ENCODE data around the gene RNF121. TPM values are rescaled to one million over a fixed set of nuclear protein-coding genes. Genes with fewer than 3 reads are reported as not detected.

RNF121 gene
- total RNA-seq, 1 donor from 2014 or later, result 65.4 TPM

DNA sequence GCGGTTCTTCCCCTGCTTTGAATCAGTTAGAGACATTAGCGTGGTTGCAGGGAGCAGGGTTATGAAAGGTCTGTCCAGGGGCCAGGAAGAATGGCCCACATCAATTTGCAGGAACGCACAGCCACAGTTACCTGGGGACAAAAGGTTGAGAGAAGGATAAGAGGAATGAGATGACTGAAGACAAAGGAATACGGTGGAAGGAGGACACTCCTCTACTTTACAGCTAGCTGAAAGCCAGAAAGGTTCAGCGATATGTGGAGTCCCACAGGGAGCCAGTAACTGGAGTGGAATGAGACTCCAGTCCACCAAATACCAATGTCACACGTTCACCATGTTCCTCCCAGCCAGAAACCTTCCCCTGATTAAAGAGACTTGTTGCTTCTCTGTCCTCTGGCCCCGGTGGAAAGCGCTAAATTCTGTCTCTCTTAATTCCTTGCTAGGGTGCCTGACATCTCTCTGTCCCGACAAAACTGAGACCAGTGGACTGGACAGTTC lies 11.2 kb upstream of the RNF121 start:
- Mint-ChIP-seq H3K9me3 (no peaks in the 10 kb centered on the region), H3K27me3 (no peaks in the 10 kb centered on the region), H3K36me3 (ENCODE audit: low read depth) (peaks cover 50% of the 10 kb centered on the region), H3K4me1 (peaks cover 7% of the 10 kb centered on the region), H3K27ac (no peak overlapping the region), H3K4me3 (no peak overlapping the region)
- intact Hi-C loops (cut with micrococcal nuclease), result no loop called here
- DNase-seq, result no peak

DNA sequence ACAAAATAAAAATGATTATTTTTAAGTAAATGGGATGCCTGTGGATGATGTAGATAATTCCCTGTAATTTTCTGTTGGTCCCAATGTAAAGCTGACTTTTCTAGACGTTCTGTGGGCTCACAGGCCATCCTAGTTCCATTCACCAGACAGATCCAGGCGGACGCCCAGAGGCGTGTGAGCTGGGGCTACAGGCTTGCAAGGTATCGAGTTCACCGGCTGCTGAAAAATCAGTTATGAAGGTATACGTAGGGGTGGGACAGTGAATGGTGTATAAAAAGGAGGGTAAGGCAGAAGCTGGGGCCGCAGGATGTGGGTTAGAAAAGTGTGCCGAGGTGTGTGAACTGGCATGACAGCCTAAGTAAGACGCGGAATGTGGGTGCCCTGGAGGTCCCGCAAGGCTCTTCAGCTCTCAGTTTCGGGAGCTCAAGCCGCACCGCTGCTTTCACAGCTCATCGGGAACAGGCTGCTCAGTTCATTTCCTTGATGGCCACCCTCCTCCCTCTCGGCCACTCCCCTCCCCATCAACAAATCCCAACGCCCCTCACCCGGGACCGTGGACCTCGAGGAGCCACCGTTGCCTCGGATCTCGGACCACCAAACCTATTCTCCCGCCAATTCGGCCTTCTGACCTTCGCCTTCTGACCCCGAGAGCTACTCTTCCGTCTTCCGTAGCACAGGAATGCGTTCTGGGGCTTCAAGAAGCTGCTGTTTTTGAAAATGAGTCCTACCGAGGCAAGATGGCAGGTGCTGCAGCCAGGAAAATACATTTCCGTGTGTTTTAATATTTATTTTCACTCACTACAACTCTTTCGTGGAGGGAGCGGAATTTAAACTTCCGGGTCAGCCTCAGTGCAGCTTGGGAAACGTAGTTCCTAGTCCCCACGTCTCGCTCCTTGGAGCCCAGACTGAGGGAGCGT lies 768 bp upstream of the RNF121 start, which contains the start of gene XNDC1N:
XNDC1N (minus strand) TSS at position 775 of the 917 bp plus-strand sequence. CDS start 5,241 bp downstream, outside the sequence.
- H3K36me3 Mint-ChIP-seq (ENCODE audit: low read depth), result peaks cover 37% of the 10 kb centered on the region

DNA sequence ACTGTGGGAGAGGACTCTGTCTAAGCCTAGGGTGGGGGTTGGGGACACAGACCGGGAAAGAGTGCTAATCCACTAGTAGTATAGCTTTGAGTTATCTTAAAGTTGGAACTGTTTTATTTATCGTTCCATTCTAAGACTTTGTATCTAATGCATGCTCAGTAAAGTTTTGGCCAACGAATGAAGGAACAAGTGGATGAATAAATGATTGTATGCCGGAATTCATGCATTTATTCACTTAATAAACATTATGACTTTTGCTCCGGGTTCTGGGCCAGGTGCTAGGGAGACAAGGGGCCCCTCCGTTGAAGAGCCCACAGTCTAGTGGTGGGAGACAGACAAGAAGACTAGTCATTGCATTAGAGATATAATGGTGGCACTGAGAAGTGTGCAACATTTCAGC lies 645 bp downstream of the RNF121 start:
- peak overlapping the region; percentile 99 for H3K27ac Mint-ChIP-seq
- peaks cover 46% of the 10 kb centered on the region for H3K4me1 Mint-ChIP-seq
- no peak for DNase-seq
- peaks cover 31% of the 10 kb centered on the region for H3K36me3 Mint-ChIP-seq (ENCODE audit: low read depth)
- intact Hi-C loops (cut with micrococcal nuclease), result loop anchor here (2.0 kb wide), 2 partner anchors 173 to 295 kb away; partner anchors contain the start of genes INPPL1 and LAMTOR1
- H3K9me3 Mint-ChIP-seq, result no peaks in the 10 kb centered on the region
- H3K4me3 Mint-ChIP-seq, result peak overlapping the region; percentile 100
- no peaks in the 10 kb centered on the region for H3K27me3 Mint-ChIP-seq

More for the DNA sequence above, 768 bp upstream of the RNF121 start, which contains the start of gene XNDC1N:
- DNase-seq, result no peak
- H3K27ac Mint-ChIP-seq, result peak within 1 kb of the TSS; percentile 99
- no peaks in the 10 kb centered on the region for H3K9me3 Mint-ChIP-seq
- intact Hi-C loops (cut with micrococcal nuclease), result loop anchor here (1.0 to 2.0 kb wide), 6 partner anchors 17 to 297 kb away; partner anchors contain the start of genes ANAPC15, INPPL1, LAMTOR1 and LRRC51
- peaks cover 37% of the 10 kb centered on the region for H3K4me1 Mint-ChIP-seq
- H3K4me3 Mint-ChIP-seq, result peak within 1 kb of the TSS; percentile 100
- no peaks in the 10 kb centered on the region for H3K27me3 Mint-ChIP-seq

DNA sequence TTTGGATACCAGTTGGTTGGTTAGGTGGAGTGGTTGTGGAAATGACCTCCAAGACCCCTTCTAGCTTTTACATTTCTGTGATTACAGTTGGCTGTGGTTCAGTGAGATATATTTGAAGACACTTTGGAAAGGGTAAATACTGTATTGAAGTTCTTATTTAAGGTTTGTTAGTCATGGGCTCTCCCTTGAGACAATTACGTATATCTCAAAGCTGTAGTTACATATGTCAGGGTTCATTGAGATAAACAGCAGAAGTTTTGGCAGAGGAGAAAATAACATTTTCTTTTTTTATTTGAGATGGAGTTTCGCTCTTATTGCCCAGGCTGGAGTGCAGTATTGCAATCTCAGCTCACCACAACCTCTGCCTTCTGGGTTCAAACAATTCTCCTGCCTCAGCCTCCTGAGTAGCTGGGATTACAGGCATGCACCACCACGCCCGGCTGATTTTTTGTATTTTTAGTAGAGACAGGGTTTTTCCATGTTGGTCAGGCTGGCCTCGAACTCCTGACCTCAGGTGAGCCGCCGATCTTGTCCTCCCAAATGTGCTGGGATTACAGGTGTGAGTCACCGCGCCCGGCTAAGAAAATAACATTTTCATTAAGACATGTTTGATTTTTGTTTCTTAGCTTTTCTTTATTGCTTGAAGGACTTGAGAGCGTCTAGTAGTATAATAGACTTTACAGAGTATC lies 1.9 kb downstream of the RNF121 start:
- intact Hi-C loops (cut with micrococcal nuclease), result loop anchor here (1.0 to 5.0 kb wide), 3 partner anchors 16 to 47 kb away; no protein-coding TSS in a partner anchor
- Mint-ChIP-seq H3K36me3 (ENCODE audit: low read depth) (peaks cover 27% of the 10 kb centered on the region), H3K27me3 (no peaks in the 10 kb centered on the region), H3K4me3 (peak overlapping the region; percentile 100), H3K27ac (peak overlapping the region; percentile 99), H3K4me1 (peaks cover 46% of the 10 kb centered on the region), H3K9me3 (no peaks in the 10 kb centered on the region)
- no peak for DNase-seq

DNA sequence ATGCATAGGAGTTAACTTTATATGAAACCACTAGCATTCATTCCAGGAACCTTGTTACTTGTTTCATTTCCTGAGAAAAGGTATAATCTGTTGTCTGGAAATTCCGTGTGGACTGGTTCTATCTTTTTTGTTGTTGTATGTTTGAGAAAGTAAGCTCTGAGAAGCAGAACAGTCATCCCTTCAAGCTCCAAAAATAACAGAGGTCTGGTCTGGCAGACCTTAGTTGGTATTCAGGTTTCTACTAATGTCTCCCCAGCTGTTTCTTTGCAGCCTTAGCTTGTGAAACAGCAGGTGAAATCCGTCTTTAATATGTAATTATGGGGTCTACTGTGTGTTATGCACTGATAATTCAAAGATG lies 2.4 kb downstream of the RNF121 start:
- peaks cover 46% of the 10 kb centered on the region for H3K4me1 Mint-ChIP-seq
- H3K4me3 Mint-ChIP-seq, result peak overlapping the region; percentile 100
- H3K27me3 Mint-ChIP-seq, result no peaks in the 10 kb centered on the region
- H3K9me3 Mint-ChIP-seq, result no peaks in the 10 kb centered on the region
- H3K36me3 Mint-ChIP-seq (ENCODE audit: low read depth), result peaks cover 29% of the 10 kb centered on the region
- peak overlapping the region; percentile 99 for H3K27ac Mint-ChIP-seq
- intact Hi-C loops (cut with micrococcal nuclease), result loop anchor here (1.0 to 5.0 kb wide), 3 partner anchors 15 to 46 kb away; no protein-coding TSS in a partner anchor
- DNase-seq, result no peak

DNA sequence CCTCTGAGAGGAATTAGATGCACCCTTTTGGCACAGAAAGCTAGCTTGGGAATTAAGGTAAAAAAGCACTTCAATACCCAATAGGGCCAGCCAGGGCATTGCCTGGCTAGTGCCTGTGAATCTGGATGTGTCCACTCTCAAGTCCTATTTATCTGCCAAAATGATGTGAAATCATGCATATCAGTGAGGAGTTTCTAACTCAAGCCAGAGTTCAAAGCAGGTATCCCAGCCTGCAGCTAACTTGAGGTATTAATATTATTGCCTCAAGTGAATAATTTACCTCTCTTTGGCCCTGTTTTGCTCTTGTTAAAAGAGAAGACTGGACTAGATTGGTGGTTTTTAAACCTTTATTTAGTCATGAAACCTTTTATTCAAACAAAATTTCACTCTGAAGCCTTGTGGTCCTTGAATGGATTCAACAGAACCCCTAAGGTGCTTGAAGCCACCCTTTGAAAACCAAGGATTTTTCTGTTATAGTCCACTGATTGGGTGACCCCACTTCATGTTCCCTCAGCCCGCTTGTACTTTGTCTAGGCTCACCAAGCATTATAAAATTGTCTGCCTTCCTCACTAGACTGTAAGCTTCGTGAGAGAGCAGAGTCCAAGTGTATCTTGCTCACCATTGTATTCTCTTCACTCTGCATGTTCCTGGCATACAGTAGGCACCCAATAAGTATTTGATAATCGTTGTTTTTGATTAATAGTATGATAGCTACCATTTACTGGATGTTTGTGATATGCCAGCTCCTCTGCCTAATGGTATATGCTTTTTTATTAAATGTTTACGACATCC lies 4.5 kb downstream of the RNF121 start:
- no peak overlapping the region for H3K27ac Mint-ChIP-seq
- intact Hi-C loops (cut with micrococcal nuclease), result loop anchor here (5.0 kb wide), 1 partner anchor 44 kb away; no protein-coding TSS in a partner anchor
- H3K9me3 Mint-ChIP-seq, result no peaks in the 10 kb centered on the region
- DNase-seq, result no peak
- H3K4me3 Mint-ChIP-seq, result no peak overlapping the region
- peaks cover 25% of the 10 kb centered on the region for H3K36me3 Mint-ChIP-seq (ENCODE audit: low read depth)
- peaks cover 41% of the 10 kb centered on the region for H3K4me1 Mint-ChIP-seq
- H3K27me3 Mint-ChIP-seq, result no peaks in the 10 kb centered on the region

DNA sequence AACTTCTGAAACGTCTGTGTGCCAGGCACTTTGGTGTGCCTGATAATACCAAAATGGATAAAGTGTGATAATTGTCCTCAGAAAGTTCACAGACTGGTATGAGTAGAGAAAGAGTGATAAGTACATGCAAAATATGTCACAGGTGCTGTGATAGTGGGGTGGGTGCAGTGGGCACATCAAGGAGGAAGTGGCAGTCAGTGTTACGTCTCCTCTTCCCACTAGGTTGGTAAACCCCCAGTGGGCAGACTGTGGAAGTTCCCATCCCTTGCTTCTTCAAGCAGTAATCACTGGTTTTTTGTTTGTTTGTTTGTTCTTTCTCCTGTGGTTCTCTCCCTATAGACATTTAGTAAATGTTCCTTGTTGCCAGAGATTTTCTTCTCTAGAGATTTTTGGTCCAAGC lies 5.4 kb downstream of the RNF121 start:
- Mint-ChIP-seq H3K4me1 (peaks cover 37% of the 10 kb centered on the region), H3K27ac (no peak overlapping the region), H3K27me3 (no peaks in the 10 kb centered on the region), H3K9me3 (no peaks in the 10 kb centered on the region), H3K36me3 (ENCODE audit: low read depth) (peaks cover 20% of the 10 kb centered on the region), H3K4me3 (no peak overlapping the region)
- no peak for DNase-seq
- intact Hi-C loops (cut with micrococcal nuclease), result loop anchor here (5.0 kb wide), 1 partner anchor 43 kb away; no protein-coding TSS in a partner anchor

DNA sequence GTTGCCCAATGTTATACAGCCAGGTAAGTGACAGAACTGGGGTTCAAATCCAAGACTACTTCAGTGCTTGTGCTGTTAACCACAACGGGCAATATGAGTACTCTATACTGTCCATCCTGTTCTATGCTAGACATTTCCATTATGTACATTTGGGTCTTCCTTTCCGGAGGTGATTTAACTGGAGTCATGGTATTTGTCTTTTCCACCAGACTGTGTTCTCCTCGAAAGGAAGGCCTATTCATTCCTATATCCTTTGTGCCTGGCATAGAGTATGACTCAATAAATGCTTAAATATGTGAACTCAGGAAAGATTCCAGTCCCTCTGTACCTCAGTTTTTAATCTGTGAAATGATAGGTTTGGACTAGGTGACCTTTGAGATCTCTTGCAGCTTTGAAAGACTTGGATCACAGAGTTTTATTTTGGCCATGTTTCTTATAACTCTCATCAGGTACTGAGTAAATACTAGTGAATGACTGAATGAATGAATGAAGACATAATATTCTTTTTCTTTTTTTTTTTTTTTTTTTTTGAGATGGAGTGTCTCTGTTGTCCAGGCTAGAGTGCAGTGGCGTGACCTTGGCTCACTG lies 6.6 kb downstream of the RNF121 start:
- Mint-ChIP-seq H3K9me3 (no peaks in the 10 kb centered on the region), H3K27me3 (no peaks in the 10 kb centered on the region), H3K27ac (no peak overlapping the region), H3K4me1 (peaks cover 25% of the 10 kb centered on the region), H3K4me3 (no peak overlapping the region), H3K36me3 (ENCODE audit: low read depth) (peaks cover 14% of the 10 kb centered on the region)
- intact Hi-C loops (cut with micrococcal nuclease), result no loop called here
- DNase-seq, result no peak

DNA sequence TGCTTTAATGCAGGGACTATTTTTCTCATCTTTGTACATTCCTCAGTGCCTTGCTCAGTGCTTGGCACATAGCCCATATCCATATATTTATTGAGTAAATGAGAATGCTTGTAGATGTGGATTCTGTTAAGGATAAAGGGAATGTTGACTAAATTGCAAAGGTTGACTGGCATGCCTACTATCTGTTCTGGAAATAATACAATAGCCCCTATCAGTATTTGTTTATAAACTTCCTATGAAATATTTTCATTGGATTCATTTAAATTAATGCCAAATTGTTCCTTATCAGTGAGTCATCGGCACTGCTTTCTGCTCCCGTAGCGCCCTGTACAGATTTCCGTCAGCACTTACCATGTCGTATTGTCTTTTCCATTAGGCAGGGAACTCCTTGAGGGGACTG lies 8.0 kb downstream of the RNF121 start:
- H3K4me1 Mint-ChIP-seq, result peaks cover 13% of the 10 kb centered on the region
- H3K27ac Mint-ChIP-seq, result no peak overlapping the region
- DNase-seq, result no peak
- peaks cover 8% of the 10 kb centered on the region for H3K36me3 Mint-ChIP-seq (ENCODE audit: low read depth)
- no peaks in the 10 kb centered on the region for H3K27me3 Mint-ChIP-seq
- H3K9me3 Mint-ChIP-seq, result no peaks in the 10 kb centered on the region
- intact Hi-C loops (cut with micrococcal nuclease), result no loop called here
- no peak overlapping the region for H3K4me3 Mint-ChIP-seq

DNA sequence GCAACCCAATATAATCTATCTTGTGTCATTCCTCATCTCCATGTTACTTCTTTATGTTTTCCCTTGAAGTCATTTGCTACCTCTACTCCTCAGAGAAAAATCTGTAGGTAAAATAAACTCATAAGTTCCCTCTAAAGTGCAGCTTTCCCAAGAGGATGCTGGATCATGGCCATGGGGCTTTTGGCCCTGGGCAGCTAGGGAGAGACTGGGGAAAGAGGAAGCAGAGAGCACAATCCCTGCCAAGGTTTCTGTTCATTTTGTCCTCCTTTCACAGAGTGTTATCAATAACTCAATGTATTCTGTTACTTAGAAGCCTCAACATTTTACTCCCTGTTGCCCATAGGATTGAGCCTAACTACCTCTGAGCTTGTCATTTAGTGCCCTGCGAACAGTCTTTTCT lies 9.0 kb downstream of the RNF121 start:
- intact Hi-C loops (cut with micrococcal nuclease), result no loop called here
- DNase-seq, result no peak
- no peak overlapping the region for H3K4me3 Mint-ChIP-seq
- no peak overlapping the region for H3K27ac Mint-ChIP-seq
- H3K27me3 Mint-ChIP-seq, result no peaks in the 10 kb centered on the region
- peaks cover 9% of the 10 kb centered on the region for H3K4me1 Mint-ChIP-seq
- peaks cover 8% of the 10 kb centered on the region for H3K36me3 Mint-ChIP-seq (ENCODE audit: low read depth)
- H3K9me3 Mint-ChIP-seq, result no peaks in the 10 kb centered on the region

DNA sequence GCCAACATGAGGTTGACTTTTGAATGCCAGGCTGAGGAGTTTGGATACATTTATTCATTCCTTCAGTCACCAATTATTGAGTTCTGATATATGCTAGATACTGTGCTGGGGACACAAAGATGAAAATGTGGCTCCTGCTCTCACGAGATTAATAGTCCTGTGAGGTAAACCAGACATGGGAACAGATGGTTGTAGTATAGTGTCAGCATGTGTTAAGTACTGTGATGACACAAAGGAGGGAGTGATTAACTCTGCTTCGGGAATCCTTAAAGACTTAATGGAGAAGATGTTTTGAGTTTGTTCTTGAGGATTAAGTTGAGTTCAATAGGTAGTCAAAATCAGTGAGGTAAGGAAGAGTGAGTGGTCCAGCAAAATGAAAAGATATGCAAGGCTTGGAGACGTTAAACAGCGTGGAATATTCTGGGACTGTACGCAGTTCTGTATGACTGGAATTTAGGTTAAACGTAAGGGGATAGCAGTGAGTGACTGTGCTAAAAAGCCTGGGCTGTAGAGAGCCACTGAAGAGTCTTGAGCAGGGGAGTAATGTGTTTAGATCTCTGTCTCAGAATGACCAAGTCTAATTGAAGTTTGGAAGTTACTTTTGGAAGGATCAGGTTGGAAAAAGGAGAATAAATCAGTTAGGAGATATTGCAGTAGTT lies 11.8 kb downstream of the RNF121 start:
- no peak for DNase-seq
- H3K4me3 Mint-ChIP-seq, result no peak overlapping the region
- peaks cover 14% of the 10 kb centered on the region for H3K36me3 Mint-ChIP-seq (ENCODE audit: low read depth)
- no peaks in the 10 kb centered on the region for H3K27me3 Mint-ChIP-seq
- intact Hi-C loops (cut with micrococcal nuclease), result no loop called here
- no peak overlapping the region for H3K27ac Mint-ChIP-seq
- H3K9me3 Mint-ChIP-seq, result no peaks in the 10 kb centered on the region
- peaks cover 3% of the 10 kb centered on the region for H3K4me1 Mint-ChIP-seq

DNA sequence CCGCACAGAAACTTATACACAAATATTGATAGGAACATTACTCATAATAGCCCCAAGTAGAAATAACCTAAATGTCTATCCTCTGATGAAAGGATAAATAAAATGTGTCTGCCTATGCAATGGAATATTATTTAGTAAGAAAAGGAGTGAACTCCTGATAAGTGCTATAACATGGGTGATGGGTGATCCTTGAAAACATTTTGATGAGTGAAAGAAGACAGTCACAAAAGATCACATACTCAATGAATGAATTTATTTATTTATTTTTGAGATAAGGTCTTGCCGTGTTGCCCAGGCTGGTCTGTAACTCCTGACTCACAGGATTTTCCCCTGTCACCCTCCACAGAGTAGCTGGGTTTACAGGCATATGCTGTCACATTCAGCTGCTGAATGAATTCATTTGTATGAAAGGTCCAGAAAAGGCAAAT lies 17.3 kb downstream of the RNF121 start:
- Mint-ChIP-seq H3K9me3 (no peaks in the 10 kb centered on the region), H3K4me3 (no peak overlapping the region), H3K4me1 (peaks cover 18% of the 10 kb centered on the region), H3K27ac (peak overlapping the region; percentile 73), H3K27me3 (no peaks in the 10 kb centered on the region), H3K36me3 (ENCODE audit: low read depth) (peaks cover 21% of the 10 kb centered on the region)
- no peak for DNase-seq
- intact Hi-C loops (cut with micrococcal nuclease), result loop anchor here (1.0 kb wide), 1 partner anchor 15 kb away; no protein-coding TSS in a partner anchor

Data from activated CD4-positive, alpha-beta T cell treated with anti-CD3 and anti-CD28 coated beads, Interleukin-2, amount 10 ng/mL, durations not matched to agents 24 days and 14 days (primary cell).